Left forelimb (tissue), 1 donor: ENCODE measurements around the gene MLH3.

Source experiments
- DNase-seq: peaks from one replicate; pipeline ENCODE4 v3.0.0-alpha.2; 2018; ENCODE audit warnings: low spot score

Gene MLH3

GRCh38 chr14:74965486-74966153 lies 85.6 kb downstream of the MLH3 start:
- DNase-seq: peak; percentile 47

- no peak for DNase-seq
Observed at GRCh38 chr14:74964787-74965485, 86.3 kb downstream of the MLH3 start.
